OCI-LY3 (cell line): ENCODE measurements around the gene TMEM106C.

Source experiments
- H2AFZ ChIP-seq: fragments of 200-600, 300-600 bp; shearing (Covaris generic); 2 replicates; pipeline ENCODE4 v1.6.0; 2014; ENCODE audit warnings: antibody characterized with exemption, low read depth, low read length
- H3K27ac ChIP-seq: fragments of 200-600, 300-600 bp; sonication (generic); 2 replicates; pipeline ENCODE4 v1.5.1; 2014; ENCODE audit warnings: mild to moderate bottlenecking, low read length, moderate library complexity, mixed read lengths
- H3K27me3 ChIP-seq: fragments of 200-600, 300-600 bp; sonication (generic); 2 replicates; pipeline ENCODE4 v1.6.1; 2014; ENCODE audit warnings: low read depth, low read length, mixed read lengths
- H3K36me3 ChIP-seq: fragments of 200-600, 300-600 bp; sonication (generic); replicated peaks from 2 replicates; pipeline ENCODE3; 2014; ENCODE audit warnings: low read depth, low read length, mixed read lengths
- H3K4me1 ChIP-seq: fragments of 300-600, 200-600 bp; sonication (generic); 2 replicates; pipeline ENCODE4 v1.6.1; 2014; ENCODE audit warnings: low read length, mixed read lengths
- H3K4me2 ChIP-seq: fragments of 200-600, 300-600 bp; sonication (generic); 2 replicates; pipeline ENCODE4 v1.6.1; 2014; ENCODE audit warnings: low read length, mixed read lengths
- H3K4me3 ChIP-seq: fragments of 300-600, 200-600 bp; sonication (generic); 2 replicates; pipeline ENCODE4 v1.5.1; 2014; ENCODE audit warnings: antibody characterized with exemption, mild to moderate bottlenecking, low read length, moderate library complexity
- H3K79me2 ChIP-seq: fragments of 300-600, 200-600 bp; shearing (Covaris generic); 2 replicates; pipeline ENCODE4 v1.6.1; 2014; ENCODE audit warnings: mild to moderate bottlenecking, low read length, mixed read lengths
- H3K9ac ChIP-seq: fragments of 300-600, 200-600 bp; shearing (Covaris generic); 2 replicates; pipeline ENCODE4 v1.6.0; 2014; ENCODE audit warnings: mild to moderate bottlenecking, low read length, moderate library complexity
- H3K9me3 ChIP-seq: fragments of 200-600, 300-600 bp; shearing (Covaris generic); 2 replicates; pipeline ENCODE4 v1.6.1; 2014; ENCODE audit warnings: low read length, mixed read lengths; ENCODE audit not compliant: insufficient read depth
- H4K20me1 ChIP-seq: fragments of 200-600, 300-600 bp; sonication (generic); 2 replicates; pipeline ENCODE4 v1.6.1; 2016; ENCODE audit warnings: low read length, mixed read lengths; ENCODE audit not compliant: insufficient read depth
- CTCF ChIP-seq: fragments of 200-600, 300-600 bp; sonication (generic); IDR thresholded peaks from 2 replicates; pipeline ENCODE4 v1.5.1; 2014; ENCODE audit warnings: antibody characterized with exemption, low read length, low read depth
- EZH2phosphoT487 ChIP-seq: fragments of 200-600 bp; shearing (Covaris generic); IDR thresholded peaks from 2 replicates; pipeline ENCODE4 v1.6.1; 2018; ENCODE audit warnings: antibody characterized with exemption, mixed run types, low read depth

Gene TMEM106C

GRCh38 chr12:47988073-47989022 lies 25.0 kb downstream of the TMEM106C start:
- H2AFZ ChIP-seq: no peak overlapping the region
- H4K20me1 ChIP-seq: no peaks in the 10 kb centered on the region
- H3K9me3 ChIP-seq: no peaks in the 10 kb centered on the region
- no peak overlapping the region for H3K4me3 ChIP-seq
- H3K79me2 ChIP-seq: no peaks in the 10 kb centered on the region
- TF ChIP-seq EZH2phosphoT487 (no peak), CTCF (no peak)
- H3K36me3 ChIP-seq: no peaks in the 10 kb centered on the region
- no peak overlapping the region for H3K4me2 ChIP-seq
- H3K27me3 ChIP-seq: no peaks in the 10 kb centered on the region
- H3K9ac ChIP-seq: no peak overlapping the region
- H3K27ac ChIP-seq: no peak overlapping the region
- H3K4me1 ChIP-seq: peaks cover 7% of the 10 kb centered on the region

GRCh38 chr12:47989023-47989417 lies 25.6 kb downstream of the TMEM106C start:
- Histone ChIP-seq H3K27ac (no peak overlapping the region), H3K4me1 (peaks cover 7% of the 10 kb centered on the region), H4K20me1 (no peaks in the 10 kb centered on the region), H3K4me2 (no peak overlapping the region), H2AFZ (no peak overlapping the region), H3K27me3 (no peaks in the 10 kb centered on the region), H3K9ac (no peak overlapping the region), H3K79me2 (no peaks in the 10 kb centered on the region), H3K36me3 (no peaks in the 10 kb centered on the region), H3K9me3 (no peaks in the 10 kb centered on the region), H3K4me3 (no peak overlapping the region)
- TF ChIP-seq CTCF: no peak
- TF ChIP-seq EZH2phosphoT487: no peak

GRCh38 chr12:47989666-47990065 lies 26.3 kb downstream of the TMEM106C start:
- H3K27me3 ChIP-seq: peaks cover 3% of the 10 kb centered on the region; the same call in 1 of the 2 replicates

More at GRCh38 chr12:47989666-47990065, 26.3 kb downstream of the TMEM106C start:
- H3K9me3 ChIP-seq: no peaks in the 10 kb centered on the region
- no peak overlapping the region for H3K4me2 ChIP-seq
- H3K4me1 ChIP-seq: peaks cover 7% of the 10 kb centered on the region
- no peaks in the 10 kb centered on the region for H3K79me2 ChIP-seq
- H3K9ac ChIP-seq: no peak overlapping the region
- H3K4me3 ChIP-seq: no peak overlapping the region
- no peak overlapping the region for H2AFZ ChIP-seq
- H4K20me1 ChIP-seq: no peaks in the 10 kb centered on the region
- H3K27ac ChIP-seq: no peak overlapping the region
- no peak for TF ChIP-seq CTCF
- no peaks in the 10 kb centered on the region for H3K36me3 ChIP-seq
